NCI-H526 treated with DMSO at 0.1 percent for 48 hours (cell line): ENCODE measurements around the gene APOA5.
A peak's percentile ranks its signal among the peaks of the same experiment; 100 is the strongest.

Experiments used
- DNase-seq: peaks from one replicate; lab custom pipeline; 2025; lab: John Stamatoyannopoulos, UW

The APOA5 gene

DNA sequence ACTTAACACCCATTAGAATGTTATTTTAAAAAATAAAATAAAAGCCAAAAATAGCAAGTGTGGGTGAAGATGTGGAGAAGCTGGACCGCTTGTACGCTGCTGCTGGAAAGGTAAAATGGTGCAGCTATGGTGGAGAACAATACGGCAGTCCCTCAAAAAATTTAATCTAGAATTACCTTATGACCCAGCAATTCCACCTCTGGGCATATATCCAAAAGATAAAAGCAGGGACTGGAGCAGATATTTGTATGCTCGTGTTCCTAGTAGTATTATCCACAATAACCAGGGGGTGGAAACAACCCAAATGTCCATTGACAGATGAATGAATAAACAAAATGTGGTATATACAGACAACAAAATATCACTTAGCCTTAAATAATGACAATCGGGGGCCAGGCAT, 6.1 kb upstream of the APOA5 start:
- no peak for DNase-seq

DNA sequence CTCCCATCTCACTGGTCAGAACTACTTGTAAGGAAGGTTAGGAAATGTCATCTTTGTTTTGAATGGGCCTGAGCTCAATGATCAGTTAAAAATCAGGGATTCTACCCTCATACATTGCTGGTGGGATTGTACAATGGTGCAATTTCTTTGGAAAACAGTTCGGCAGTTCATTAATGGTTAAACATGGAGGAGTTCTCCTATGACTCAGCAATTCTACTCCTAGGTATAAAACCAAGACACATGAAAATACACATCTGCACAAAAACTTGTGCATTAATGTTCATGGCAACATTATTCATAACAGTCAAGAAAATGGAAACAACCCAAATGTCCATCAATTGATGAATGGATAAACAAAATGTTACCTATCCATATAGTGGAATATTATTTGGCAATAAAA, 4.9 kb upstream of the APOA5 start:
- DNase-seq = no peak

DNA sequence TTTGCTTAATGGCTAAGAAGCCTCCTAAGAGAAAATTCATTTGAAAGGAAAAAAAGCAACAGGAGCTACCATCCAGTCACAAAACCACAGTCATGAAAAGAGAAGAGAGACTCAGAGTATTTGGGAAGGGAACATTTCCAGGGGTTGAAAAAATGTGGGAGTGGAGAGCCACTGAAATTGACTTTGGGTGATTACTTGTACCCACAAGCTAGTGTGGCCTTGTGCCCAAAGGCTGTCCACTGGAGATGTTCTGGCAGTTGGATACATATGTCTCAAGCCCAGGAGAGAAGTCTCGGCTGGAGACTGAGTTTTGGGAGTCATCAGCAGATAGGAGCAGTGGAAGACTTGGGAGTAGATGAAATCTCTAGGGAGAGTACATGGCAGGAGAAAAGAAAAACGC, 3.2 kb upstream of the APOA5 start:
- DNase-seq = no peak

DNA sequence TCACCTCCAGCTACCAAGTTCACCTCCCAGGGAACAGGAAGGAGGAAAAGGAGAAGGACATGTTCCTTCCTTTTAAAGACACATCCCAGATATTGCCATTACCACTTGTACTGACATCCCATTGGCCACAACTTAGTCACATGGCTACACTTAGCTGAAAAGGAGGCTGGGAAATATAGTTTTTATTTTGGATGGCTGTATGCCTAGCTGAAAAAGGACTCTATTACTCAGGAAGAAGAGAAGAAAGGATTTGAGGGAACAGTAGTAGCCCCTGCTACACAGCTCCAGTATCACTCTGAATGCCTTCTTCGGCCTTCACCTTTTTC, 2.1 kb upstream of the APOA5 start:
- DNase-seq = no peak

DNA sequence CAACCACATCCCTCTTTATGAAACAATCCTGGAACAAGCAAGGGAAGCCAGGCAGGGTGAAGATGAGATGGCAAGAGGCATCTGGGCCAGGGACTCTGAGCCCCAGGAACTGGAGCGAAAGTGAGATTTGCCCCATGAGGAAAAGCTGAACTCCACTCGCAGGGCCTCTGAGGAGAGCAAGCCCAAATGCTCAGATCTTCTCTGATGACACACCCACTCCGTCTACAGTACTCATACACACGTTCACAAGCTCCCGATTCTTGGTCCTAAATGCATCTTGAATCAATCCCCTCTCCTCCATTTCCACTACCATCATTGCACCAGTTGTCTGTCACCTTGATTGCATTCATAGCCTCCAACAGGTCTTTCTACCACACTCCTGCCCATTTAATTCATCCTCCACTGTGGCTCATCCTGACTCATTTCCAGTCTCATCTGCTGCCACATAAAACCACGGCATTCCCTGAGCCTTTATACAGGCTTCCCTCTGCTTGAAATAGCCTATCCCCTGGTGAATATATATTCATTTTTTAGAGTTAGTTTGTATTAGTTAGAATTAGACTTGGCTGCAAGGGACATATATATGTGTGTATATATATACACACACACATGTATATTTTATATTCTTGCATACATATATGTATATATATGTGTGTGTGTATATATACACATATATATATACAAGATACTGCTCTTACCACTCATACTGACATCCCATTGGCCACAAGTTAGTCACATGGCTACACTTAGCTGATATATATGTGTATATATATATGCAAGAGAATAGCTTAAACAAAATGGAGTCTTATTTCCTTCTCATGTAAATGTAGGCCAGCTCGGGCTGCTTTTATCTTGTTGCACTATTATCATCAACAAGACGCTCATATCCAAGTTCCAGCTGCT, 1.4 kb upstream of the APOA5 start:
- DNase-seq = no peak

DNA sequence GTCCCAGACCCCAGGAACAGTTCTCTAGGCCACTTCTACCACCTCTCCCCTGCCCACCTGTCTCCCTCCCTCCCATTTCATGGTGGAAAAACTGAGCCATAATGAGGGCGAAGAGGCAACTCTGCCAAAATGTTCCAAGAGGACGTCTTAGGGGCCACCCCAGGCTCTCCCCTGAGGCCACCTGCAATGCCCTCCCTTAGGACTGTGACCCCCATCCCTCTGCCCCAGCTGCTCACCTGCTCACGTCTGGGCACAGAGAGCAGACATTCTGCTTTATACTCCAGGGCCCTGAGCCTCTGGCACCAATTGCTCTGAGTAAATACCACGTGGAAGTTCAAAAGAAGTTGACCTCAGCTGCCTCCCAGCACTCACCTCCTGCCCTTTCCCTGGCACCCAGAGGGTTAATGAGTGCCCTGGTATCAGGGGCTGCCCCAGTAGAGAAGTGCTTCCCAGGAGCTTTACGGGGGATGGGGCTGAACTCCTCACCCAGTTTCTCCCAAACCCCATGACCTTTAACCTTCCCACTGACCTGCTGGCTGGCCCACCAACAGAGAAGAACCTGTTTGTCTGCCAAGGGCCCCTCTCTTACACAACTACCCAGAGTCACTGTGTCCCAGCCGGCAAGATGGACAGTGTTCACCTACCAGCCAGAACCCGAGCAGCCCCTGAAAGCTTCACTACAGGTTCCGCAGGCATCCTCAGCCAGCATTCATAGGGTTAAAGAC, 627 bp upstream of the APOA5 start:
- no peak for DNase-seq

DNA sequence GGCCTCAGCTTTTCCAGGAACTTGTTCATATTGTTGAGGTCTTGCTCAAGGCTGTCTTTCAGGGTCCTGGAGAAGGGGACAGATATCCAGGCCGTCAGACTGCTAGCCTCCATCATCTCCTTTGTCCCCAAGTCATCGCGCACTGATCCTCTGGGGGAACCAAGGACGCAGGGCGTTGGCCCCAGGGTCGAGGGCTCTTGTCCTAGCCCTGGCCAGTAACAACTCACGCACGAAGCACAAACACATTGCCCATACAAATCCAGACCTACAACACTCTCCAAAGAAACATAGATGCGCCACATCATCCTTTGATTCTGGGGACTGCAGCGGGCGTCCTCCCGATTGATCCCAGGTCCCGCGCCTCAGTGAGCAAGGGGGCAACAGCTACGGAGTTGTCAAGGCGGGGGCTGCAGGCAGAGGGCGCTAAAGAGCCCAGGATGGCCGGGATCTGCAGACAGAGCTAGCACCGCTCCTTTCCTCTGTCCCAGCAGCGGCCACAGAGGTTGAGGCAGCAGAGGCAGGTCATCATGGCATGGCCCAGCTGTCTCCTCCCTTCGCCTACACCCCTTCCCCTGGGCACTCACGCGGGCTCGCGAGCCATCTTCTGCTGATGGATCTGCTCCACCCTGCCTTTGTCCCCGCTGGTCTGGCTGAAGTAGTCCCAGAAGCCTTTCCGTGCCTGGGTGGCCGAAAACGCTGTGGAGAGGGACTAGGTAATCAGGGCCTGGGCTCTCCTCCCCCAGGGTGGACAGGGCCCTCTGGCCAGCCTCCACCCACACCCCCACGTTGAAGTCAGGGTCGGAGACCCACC, 472 bp downstream of the APOA5 start:
- peak; percentile 69 for DNase-seq

DNA sequence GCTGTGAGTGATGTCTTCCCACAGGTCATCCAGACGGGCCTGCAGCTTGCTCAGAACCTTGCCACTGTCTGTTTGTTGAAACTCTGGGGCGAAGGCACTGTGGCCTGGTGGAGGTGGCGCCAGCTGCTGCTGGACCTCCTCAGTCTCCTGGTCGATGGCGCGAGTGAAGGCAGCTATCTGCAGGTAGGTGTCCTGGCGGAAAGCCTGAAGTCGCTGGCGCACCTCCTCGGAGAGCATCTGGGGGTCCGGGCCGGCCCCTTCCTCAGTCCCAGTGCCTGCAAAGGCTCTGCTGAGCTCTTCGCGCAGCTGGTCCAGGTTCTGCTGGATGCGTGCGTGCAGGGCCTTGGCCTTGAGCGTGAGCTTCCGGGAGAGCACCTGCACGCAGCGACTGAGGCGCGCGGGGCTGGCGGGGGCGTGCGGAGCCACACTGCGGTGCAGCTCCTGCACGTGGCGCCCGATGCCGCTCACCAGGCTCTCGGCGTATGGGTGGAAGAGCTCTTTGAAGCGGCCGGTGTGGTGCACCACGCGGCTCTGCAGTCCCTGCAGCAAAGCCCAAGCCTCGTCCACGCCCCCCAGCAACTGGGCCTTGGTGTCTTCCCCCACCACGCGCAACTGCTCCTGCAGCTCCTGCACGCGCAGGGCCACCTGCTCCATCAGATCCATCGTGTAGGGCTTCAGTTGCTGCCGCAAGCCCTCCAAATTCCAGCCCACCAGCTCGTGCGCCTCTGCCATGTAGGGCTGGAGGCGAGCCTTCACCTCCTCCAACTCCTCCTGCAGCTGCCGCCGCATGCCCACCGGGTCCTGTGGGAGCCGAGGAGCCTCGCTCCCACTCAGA, 1.3 kb downstream of the APOA5 start:
- DNase-seq = no peak

DNA sequence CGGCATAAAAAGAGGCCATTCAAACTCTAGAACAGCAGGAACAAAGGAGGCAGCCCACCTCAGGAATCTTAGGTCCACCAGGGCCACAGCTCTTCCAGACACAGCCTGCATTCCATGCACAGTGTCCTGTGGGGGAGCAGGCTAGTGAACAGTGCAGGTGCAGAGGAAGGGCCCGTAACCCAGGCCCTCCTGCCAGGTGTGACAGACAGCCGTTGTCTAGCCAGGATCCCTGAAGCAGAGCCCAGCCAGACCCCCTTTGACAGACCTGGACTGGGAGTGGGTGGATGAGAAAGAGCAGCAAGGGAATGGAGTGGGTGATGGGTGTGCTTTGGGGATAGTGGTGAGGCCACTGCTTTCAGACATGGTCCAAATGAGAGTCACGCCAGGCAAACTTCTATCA, 2.7 kb downstream of the APOA5 start:
- DNase-seq = no peak

DNA sequence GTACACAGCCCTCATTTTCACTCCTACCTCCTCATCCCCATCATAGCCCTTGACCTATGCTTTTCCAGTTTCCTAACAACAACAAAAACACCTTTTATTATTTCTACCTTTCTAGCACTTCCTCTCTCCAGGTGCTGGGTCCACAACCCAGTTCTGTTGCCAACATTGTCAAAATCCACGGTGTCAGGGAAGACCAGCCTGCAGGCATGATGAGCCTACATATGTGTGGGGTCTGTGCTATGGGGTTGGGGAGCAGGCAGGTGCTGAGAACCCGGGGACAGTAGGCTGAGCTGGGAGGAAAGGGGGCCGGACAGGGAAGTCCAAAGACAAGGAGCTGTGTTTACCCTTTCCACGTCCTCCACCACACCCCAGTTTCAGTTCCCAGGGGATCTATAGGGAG, 3.1 kb downstream of the APOA5 start:
- DNase-seq = no peak

DNA sequence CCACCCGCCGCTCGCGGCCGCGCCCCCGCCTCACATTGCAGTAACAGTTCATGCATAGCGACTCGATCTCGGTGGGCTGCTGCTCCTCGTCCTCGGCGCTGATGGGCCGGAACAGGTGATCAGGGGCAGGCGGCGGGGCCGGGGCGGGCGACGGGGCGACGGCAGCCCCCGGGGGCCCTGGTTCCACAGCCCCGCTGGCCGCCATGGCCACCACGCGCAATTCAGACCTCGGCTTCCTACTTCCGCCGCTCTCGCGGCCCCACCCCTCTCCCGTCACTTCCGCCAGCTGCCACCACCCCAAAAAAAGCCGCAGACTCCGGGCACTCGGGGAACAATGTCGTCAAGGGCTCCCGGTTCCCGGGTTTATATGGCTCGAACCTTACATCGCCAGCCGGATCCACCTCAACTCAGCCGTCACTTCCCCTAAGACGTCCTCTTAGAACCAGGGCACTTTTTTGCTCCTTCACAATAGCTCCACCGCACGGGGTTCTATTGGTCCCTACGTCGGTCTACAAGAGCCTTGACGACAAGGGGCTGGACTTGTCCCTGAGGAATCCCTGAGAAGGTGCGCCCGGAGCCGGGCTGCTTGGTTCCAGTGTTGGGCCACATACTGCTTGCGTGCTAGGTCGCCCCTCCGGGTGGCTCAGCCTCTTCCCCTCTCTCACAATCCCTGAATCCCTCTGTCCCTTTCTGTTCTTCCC, 3.7 kb downstream of the APOA5 start, which contains the start of gene ZPR1:
TSS of gene ZPR1 (minus strand) at position 238 of the 701 bp plus-strand sequence. CDS start at position 205, 33 bp downstream.
- peak; percentile 71 for DNase-seq

DNA sequence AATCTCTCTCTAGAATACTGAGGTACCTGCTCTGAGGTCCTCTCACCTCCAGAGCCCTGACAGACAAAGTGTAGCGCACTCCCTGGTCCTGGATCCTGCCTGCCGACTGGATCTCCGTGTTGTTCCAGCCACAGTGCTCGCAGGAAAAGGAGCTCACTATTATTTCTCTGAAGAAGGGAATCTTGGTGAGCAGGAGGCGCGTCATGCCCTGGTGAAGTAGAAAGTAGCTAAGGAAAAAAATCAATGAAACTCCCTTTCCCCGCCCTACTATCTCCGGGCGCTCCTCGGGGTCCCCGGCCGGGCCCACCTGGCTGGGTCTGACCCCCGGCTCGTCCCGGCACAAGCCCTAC, 4.3 kb downstream of the APOA5 start:
- no peak for DNase-seq

DNA sequence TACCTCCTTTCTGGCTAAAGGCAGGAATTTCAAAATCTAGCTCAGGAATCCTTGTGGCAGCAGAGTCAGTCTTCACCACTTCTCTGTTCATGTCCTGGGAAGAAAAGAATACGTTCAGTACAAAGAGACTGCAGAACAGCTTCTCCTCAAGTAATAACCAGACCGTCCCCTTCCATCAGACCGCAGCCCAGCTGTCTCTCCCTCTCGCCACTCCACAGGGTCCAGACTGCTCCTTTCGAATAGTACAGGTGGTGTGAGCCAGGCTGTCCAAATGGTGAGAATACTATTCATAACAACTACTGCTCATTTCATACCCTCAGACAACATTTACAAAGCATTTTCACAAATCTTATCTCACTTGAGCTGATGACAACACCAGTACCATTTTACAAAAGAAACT, 4.7 kb downstream of the APOA5 start:
- DNase-seq = no peak

DNA sequence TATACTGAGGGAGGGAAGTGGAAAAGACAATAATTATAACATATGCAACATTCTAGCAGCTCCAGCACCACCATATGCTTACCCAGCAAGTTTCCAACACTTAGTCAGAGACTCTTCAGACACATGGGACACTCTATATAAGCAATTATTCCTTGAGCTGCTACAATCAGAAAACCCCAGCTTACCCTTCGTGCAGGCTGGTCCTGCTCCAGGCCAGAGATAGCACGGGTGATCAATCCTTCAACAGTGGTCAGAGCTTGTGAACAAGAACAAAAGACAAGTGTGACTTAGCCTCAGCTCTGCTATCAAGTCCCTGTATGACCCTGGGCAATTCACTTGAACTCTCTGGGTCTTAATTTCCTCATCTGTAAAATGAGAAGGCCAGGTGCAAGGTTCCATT, 5.4 kb downstream of the APOA5 start:
- no peak for DNase-seq

DNA sequence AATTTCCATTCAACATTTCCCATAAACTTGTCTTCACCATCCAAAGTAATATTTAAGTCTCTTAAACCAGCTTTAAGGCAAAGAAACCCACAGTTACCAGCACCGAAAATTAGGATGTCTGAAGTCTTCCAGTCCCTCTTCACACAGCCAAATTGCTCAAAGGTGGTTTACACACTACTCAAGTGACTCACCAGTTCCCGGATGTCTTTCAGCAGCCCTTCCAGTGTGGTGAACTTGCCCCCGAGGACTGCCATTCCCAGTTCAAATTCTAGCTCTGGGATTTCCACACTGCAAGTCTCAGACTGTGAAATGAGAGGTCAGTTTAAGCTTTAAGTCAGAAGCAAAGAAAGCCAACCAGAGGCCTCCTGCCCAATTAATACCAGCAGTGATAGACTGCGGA, 9.0 kb downstream of the APOA5 start:
- DNase-seq = no peak

DNA sequence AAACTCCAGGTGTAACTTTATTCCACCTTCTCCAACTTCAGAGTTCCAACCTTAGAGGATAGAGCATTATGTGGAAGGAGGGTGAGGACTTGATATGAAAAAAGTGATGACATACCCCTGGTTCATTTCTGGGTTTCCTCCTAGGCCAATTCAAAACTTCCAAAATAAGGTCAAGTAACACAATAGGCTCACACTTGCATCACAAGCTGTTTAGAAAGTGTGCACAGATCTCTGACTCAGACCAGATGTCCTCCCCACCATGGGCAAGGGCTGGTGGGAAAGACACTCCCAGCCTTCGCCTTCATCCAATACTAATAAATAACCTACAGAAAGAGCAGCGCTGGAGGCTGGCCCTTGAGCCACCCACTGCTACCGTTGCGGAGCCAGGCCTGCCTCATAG, 13.1 kb downstream of the APOA5 start:
- DNase-seq = no peak

DNA sequence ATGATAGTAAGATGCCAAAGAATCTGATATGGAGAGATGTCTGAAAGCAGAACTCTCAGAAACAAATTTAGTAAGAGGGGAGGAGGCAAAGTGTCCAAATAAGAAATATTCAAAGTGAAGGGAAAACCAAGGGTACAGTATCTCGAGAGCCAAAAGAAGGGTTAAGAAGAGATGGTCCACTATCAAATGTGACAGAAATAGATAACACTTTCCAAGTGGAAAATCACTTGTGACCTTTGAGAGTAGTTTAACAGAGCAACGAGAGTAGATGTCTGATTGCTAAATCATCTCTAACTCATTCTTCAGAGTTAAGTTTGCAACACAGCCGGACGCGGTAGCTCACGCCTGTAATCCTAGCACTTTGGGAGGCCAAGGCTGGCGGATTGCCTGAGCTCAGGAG, 14.6 kb downstream of the APOA5 start:
- no peak for DNase-seq

DNA sequence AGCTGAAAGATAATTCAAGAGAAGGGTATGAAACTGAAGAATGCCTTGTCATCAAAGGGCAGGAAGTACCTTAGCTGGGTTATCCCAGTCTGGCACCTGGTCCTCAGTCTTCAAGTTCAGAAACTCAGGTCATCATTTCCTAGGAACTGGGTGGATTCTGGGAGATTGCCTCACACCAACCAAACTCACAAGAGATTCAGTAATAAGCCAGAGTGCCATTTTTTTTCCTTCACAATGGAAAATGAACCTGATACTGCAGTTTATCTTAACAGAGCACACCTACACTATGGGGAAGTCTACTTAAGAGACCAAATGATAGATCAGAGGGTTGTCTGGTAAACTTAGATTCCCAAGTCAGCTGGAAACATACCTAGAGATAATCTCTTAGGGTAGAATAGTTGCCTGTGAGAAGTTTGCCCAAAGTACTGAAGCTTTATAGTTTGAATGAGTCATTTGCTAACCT, 15.1 kb downstream of the APOA5 start:
- no peak for DNase-seq

DNA sequence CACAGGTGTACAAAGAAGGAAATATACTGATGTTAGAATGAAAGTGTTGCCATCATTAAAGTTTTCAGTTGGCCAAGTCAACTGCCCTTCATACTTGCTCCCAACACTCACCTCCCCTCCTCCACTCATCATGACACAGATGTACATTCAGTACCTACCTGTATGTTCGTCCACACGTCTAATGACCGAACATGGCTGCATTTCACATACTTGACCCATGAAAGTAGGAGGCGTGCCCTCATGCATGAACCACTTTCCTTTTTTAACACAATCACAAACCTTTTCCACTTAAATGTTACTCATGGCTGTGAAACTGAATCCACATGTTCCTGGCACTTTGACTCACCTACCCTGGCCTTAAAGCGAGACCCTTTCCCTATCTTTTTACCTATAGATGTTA, 15.7 kb downstream of the APOA5 start:
- DNase-seq = no peak

DNA sequence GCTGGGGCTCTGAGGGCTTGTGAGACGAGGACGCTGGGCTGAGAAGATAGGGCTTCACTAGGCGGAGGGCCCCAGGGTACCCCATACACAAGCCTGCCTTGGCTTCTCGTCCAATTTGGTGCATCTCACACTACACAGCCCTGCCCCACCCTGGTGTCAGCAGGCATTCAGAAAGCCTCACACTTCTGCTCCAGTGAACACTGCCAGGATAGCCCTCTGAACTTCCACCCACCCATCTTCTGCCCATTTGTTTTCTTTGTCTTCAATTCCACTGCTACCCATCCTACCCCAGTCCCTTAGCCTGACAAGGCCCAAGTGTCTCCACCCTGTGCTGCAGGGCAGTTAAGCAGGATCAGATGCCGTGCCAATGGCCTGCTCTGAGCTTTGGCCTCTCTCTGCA, 17.0 kb downstream of the APOA5 start:
- DNase-seq = no peak
